ENCODE results near the gene GPANK1. TPM values are rescaled to one million over a fixed set of nuclear protein-coding genes. Genes with fewer than 3 reads are reported as not detected.

GPANK1 gene
- total RNA-seq, 1 donor from 2014 or later: 16.7 TPM

GRCh38 chr6:31692353-31692752 is 27.6 kb upstream of the GPANK1 start:
- no peak for ATAC-seq
- intact Hi-C loops (cut with DNase I): no loop called here
- no peak for DNase-seq (ENCODE audit: low spot score)

DNA sequence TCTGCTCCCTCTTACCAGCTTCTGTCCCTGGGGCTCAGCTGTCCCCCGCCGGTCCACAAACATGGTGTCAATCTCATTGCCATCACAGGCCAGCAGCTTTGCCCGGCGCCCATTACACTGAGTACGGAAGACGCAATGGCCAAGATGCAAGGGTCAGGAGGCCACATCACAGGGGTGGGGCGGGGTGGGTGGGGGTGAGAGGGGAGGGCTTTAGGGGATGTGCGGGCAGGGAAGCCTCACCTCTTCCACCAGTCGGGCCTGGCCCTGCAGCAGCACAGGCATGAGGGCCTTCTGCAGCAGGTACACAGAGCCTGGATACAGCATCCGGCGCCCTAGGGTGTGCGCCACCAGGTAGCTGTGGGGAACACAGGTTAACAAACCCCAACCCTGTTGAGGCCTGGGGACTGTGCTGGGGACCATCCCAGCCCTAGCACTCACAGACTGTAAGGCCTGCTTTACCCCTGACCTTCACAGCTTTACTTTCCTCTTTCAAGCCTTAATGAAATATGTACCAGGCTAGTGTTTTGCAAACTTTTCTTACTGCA is 26.8 kb upstream of the GPANK1 start:
- no peak for DNase-seq (ENCODE audit: low spot score)
- intact Hi-C loops (cut with DNase I): no loop called here
- ATAC-seq: no peak

DNA sequence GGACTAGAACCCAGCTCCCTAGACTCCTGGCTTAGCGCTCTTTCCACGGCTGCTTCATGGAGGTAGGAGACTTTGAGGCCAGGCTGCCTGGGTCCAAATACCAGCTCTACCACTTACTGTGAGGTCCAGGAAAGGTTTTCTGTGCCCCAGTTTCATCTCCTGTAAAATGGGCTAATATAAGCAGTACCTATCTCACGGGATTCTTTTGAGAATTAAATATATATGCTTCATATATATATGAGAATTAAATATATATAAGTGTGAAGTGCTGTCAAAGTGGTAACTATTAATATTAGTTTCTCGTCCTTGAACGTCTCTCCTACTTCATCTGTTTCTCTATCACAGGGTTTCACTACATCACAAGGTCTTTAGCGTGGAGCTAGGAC is 26.3 kb upstream of the GPANK1 start:
- ATAC-seq (no peak), DNase-seq (ENCODE audit: low spot score) (no peak)
- intact Hi-C loops (cut with DNase I): no loop called here

- DNase-seq (ENCODE audit: low spot score) (no peak), ATAC-seq (no peak)
- intact Hi-C loops (cut with DNase I): no loop called here
Observed at GRCh38 chr6:31690231-31691077, 25.7 kb upstream of the GPANK1 start.

DNA sequence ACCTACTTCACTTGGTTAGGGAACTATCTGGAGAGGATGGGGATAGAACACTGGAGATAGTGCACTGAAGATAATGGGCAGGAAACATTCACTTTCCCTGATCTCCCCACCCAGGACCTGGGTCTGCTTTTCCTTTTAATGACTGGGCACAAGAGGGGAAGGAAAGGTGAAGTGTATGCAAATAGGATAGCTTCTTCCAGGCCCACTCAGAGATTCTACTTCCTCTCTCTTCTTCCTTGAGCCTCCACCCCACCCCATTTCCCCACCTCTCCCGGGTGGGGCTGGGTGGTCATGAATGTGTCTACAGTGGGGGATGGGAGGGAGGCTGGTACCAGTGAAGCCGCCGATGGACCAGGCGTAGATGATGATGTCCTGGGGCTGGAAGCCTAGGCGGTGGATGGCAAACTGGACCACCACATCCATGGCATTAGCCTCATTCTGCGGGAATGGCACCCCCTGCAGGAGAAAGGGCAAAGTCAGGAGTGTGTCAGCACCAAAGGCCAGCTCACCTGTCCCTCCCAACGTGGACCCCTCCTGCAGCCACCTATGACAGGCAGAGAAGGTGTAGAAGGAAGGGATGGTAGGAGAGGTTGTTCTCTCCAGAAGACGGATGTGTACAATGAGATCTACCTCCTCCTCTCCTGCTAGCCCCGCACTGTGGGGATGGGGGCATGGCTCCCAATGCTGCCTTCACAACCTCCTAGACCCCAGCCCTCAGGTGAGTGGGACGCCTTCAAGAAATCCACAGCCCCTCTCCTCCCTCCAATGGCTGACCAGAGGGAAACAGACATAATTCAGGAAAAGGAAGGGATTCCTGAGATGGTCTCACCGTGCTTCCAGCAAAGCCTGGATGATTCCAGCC is 24.7 kb upstream of the GPANK1 start:
- DNase-seq (ENCODE audit: low spot score) (no peak), ATAC-seq (no peak)
- intact Hi-C loops (cut with DNase I): loop anchor here (10.0 kb wide), 1 partner anchor 145 kb away; no protein-coding TSS in a partner anchor

DNA sequence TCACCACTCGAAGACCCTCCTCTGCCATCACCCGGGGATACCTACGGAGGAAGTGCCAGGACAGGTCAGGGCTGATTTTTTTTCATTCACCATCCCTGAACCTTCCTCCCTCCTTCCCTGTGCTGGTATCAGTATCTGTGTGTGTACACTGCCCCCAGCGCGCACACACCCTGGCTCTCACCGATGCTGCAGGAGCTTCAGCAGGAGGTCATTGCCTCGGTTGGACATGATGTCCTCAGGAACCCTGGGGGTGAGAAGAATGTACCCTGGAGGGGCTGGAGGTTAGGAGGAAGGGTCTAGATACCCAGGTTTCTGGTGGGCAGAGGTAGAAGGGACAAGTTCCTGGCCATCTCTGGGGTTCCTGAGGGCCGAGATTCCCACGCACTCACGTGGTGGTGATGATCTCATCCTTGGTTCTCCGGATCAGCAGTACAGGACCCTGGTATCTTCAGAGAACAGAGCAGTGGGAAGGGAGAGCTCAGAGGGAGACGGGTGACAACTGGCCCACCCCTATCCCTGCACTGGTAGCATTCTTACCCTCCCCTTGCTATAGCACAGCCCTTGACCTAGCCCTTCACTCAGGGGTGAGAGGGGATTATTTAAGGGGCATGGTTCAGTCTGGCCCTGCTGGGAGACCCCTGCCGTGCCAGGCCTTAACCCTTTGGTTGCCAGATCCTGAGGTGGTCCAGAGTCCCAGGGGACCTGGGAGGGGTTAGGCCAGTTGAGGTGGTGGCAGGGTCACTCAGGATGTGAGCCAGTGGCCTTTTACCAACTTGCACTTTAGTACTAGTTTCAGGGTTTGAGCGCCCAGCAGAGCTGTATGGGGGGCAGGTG is 23.3 kb upstream of the GPANK1 start:
- DNase-seq (ENCODE audit: low spot score) (no peak), ATAC-seq (no peak)
- intact Hi-C loops (cut with DNase I): loop anchor here (10.0 kb wide), 1 partner anchor 147 kb away; no protein-coding TSS in a partner anchor

GRCh38 chr6:31687321-31687720 is 22.5 kb upstream of the GPANK1 start:
- DNase-seq (ENCODE audit: low spot score) (no peak), ATAC-seq (no peak)
- intact Hi-C loops (cut with DNase I): loop anchor here (10.0 kb wide), 1 partner anchor 147 kb away; no protein-coding TSS in a partner anchor

DNA sequence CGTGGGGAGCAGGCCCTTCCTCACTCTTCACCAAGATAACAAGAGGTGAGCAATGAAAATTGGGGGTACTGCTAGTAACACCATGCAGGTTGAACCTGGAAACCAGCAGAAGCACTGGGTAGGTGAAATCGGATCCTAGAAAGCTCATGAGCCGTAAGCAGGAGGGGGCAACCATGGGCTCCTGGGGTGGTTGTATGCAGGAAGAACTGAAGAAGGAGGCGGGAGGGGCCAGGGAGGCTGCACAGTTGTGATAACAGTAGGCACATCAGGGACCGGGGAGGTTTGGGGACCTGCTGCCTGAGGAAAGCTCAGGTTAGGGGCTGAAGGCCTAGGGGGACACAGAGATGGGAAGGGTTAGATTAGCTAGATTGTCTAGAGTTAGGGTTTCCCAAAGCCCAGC is 21.7 kb upstream of the GPANK1 start:
- DNase-seq (ENCODE audit: low spot score) (no peak), ATAC-seq (no peak)
- intact Hi-C loops (cut with DNase I): loop anchor here (10.0 kb wide), 1 partner anchor 148 kb away; no protein-coding TSS in a partner anchor

GRCh38 chr6:31683591-31683990 is 18.8 kb upstream of the GPANK1 start:
- intact Hi-C loops (cut with DNase I): loop anchor here (10.0 kb wide), 1 partner anchor 151 kb away; no protein-coding TSS in a partner anchor
- DNase-seq (ENCODE audit: low spot score) (no peak), ATAC-seq (peak; percentile 18)

GRCh38 chr6:31681135-31681671 is 16.4 kb upstream of the GPANK1 start:
- DNase-seq (ENCODE audit: low spot score) (no peak), ATAC-seq (peak; percentile 48)
- intact Hi-C loops (cut with DNase I): loop anchor here (10.0 kb wide), 1 partner anchor 154 kb away; no protein-coding TSS in a partner anchor

- intact Hi-C loops (cut with DNase I): loop anchor here (10.0 kb wide), 1 partner anchor 154 kb away; no protein-coding TSS in a partner anchor
- peak; percentile 90 for DNase-seq (ENCODE audit: low spot score)
- ATAC-seq: peak; percentile 84
Observed at GRCh38 chr6:31680226-31681134, 15.7 kb upstream of the GPANK1 start, which contains the start of gene LY6G5C. Gene LY6G5C, minus strand, starts transcription at chr6:31681067. Its CDS starts 694 bp downstream, at chr6:31680373.

DNA sequence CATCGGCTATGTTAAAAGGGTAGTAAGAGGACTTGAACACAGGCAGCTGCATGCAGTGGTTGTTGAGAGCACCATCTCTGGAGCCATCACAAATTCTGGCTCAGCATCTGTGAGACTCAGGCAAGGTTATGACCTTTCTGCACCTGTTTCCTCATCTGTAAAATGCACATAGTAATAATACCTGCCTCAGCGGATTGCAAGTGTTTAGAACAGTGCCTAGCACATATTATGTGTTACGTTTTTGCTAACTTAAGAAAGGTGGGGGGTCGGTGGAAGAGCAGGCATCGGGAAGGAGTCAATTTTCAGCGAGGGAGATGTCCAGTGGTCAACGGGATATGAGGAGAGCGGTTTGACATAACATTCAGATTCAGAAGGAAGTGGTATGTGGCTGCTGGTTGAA is 13.2 kb upstream of the GPANK1 start:
- DNase-seq (ENCODE audit: low spot score) (no peak), ATAC-seq (no peak)
- intact Hi-C loops (cut with DNase I): no loop called here

DNA sequence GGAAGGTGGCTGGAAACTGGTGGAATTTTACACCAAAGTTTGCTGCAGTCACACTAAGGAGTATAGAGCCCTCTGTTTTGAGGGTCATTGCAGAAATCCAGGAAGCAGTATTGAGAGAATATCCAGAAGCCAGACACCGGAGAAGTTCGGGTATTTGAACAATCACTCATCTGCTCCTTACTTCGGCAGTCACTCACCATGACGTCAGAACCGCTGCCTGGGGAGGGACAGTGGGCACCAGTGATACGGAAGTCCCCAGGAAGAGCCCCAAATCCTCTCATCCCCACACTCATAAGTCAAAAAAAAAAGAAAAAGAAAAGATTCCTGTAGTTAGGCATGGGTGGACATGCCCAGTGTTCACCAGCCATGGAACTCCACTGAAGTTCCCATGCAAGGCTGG is 12.1 kb upstream of the GPANK1 start:
- DNase-seq (ENCODE audit: low spot score): no peak
- intact Hi-C loops (cut with DNase I): no loop called here
- no peak for ATAC-seq

- ATAC-seq (no peak), DNase-seq (ENCODE audit: low spot score) (no peak)
- intact Hi-C loops (cut with DNase I): no loop called here
Observed at GRCh38 chr6:31676322-31676903, 11.6 kb upstream of the GPANK1 start.

DNA sequence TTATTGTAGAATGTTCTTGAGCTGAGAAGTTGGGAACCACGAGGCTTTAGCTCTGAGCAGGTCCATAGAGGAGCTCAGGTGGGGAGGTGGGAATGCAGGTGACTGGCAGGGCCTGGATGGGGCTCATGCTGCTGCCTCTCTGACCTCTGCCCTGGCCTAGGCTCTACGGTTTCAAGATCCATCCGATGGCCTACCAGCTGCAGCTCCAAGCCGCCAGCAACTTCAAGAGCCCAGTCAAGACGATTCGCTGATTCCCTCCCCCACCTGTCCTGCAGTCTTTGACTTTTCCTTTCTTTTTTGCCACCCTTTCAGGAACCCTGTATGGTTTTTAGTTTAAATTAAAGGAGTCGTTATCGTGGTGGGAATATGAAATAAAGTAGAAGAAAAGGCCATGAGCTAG is 4.9 kb upstream of the GPANK1 start, which contains the start of gene LY6G5B:
LY6G5B (plus strand) TSS at position 301 of the 400 bp plus-strand sequence. CDS start 975 bp downstream, outside the sequence.
- no peak for ATAC-seq
- no peak for DNase-seq (ENCODE audit: low spot score)
- intact Hi-C loops (cut with DNase I): no loop called here

DNA sequence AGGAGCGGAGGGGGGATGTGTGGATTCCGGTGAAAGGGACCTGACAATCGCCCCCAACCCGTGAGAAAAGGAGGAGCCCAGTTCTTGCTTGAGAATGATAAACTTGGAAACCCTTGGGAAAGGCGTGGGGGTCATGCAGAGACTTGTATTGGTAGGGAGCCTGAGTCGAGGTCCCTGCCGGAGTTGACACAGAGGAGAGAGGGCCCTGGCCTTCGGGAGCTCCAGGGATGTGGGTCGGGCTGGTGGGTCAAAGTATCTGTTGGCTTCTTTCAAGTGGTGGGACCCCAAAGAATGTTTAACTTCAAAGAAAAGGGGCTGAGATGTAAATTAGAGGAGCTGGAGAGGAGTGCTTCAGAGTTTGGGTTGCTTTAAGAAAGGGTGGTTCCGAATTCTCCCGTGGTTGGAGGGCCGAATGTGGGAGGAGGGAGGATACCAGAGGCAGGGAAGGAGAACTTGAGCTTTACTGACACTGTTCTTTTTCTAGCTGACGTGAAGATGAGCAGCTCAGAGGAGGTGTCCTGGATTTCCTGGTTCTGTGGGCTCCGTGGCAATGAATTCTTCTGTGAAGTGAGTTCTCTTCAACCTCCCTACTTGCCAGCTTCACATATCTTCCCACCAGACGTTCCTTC is 1.7 kb upstream of the GPANK1 start:
- ATAC-seq (no peak), DNase-seq (ENCODE audit: low spot score) (no peak)
- intact Hi-C loops (cut with DNase I): no loop called here

Measured in sciatic nerve (tissue), 2 donors.